ENCODE measurements around the gene ZNRF3. TPM values are rescaled to one million over a fixed set of nuclear protein-coding genes. Genes with fewer than 3 reads are reported as not detected.

Gene ZNRF3
- total and polyA plus RNA-seq, 2 donors (not counting 1 experiment from before 2014, with no cell fraction given), result 0.21 to 0.71 TPM

DNA sequence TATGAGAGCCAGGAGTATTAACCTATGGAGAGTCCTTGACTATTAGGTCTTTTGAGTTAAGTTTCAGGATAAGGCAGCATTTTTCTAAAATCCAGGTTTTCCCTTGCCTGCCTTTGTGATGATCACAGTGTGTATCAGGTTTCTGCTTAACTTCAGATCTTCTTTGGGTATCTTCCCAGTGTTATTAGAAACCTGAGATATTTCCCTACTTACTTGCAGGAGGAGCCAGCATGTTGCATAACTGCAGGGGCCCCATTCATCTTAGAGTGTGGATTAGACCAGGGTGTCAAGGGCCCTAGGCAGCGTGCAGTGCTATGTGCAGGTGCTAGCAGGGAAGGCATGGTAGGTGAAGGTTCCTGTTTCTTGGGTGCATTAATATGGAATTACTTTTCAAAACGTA lies 69.5 kb downstream of the ZNRF3 start:
- Histone ChIP-seq H3K4me2 (replicated peaks; ENCODE audit: low read depth, low read length, poor library complexity, severe bottlenecking) (no peak overlapping the region), H3K36me3 (replicated peaks in 1 of 2; ENCODE audit: control extremely low read depth in 1 of 2, control insufficient read depth in 1 of 2, extremely low read depth in 1 of 2, insufficient read depth in 2 of 2, low read length in 1 of 2) (no peaks in the 10 kb centered on the region), H3K27me3 (replicated peaks in 1 of 4; ENCODE audit: control extremely low read depth in 1 of 4, control insufficient read depth in 3 of 4, insufficient read depth in 4 of 4, low read length in 3 of 4) (peaks cover 0 to 9% (median 1%) of the 10 kb centered on the region in 4 experiments), H3K9ac (ENCODE audit: low read length) (no peak overlapping the region), H3K4me1 (ENCODE audit: control insufficient read depth in 2 of 2, insufficient read depth in 2 of 2, low read length in 2 of 2) (peaks cover 11 to 15% of the 10 kb centered on the region in 2 donors), H3K79me2 (ENCODE audit: control insufficient read depth, insufficient read depth, low read length) (no peaks in the 10 kb centered on the region), H4K20me1 (ENCODE audit: control insufficient read depth, insufficient read depth, low read length, poor library complexity, severe bottlenecking) (no peaks in the 10 kb centered on the region), H3K9me3 (ENCODE audit: control extremely low read depth in 1 of 3, control insufficient read depth in 2 of 3, insufficient read depth in 1 of 3, low read length in 2 of 3) (peaks cover 0 to 5% (median 0%) of the 10 kb centered on the region in 3 donors), H2AFZ (ENCODE audit: insufficient read depth, low read depth, low read length, poor library complexity, severe bottlenecking) (no peak overlapping the region), H3K27ac (ENCODE audit: low read length in 2 of 2) (no peak overlapping the region), H3K4me3 (ENCODE audit: control extremely low read depth in 1 of 5, extremely low read depth in 1 of 5, insufficient read depth in 1 of 5, low read depth in 2 of 5, low read length in 4 of 5) (no peak overlapping the region)
- H3K27ac Mint-ChIP-seq, result no peak overlapping the region
- H3K4me3 Mint-ChIP-seq, result no peak overlapping the region
- TF ChIP-seq EZH2 (IDR thresholded peaks at IDR 0.05; ENCODE audit: borderline replicate concordance, insufficient read depth, low read depth, low read length, poor library complexity, severe bottlenecking), result no peak
- TF ChIP-seq, protein P1, sequence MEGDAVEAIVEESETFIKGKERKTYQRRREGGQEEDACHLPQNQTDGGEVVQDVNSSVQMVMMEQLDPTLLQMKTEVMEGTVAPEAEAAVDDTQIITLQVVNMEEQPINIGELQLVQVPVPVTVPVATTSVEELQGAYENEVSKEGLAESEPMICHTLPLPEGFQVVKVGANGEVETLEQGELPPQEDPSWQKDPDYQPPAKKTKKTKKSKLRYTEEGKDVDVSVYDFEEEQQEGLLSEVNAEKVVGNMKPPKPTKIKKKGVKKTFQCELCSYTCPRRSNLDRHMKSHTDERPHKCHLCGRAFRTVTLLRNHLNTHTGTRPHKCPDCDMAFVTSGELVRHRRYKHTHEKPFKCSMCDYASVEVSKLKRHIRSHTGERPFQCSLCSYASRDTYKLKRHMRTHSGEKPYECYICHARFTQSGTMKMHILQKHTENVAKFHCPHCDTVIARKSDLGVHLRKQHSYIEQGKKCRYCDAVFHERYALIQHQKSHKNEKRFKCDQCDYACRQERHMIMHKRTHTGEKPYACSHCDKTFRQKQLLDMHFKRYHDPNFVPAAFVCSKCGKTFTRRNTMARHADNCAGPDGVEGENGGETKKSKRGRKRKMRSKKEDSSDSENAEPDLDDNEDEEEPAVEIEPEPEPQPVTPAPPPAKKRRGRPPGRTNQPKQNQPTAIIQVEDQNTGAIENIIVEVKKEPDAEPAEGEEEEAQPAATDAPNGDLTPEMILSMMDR (IDR thresholded peaks at IDR 0.05), result no peak
- peaks cover 28% of the 10 kb centered on the region for H3K27me3 Mint-ChIP-seq
- peaks cover 7% of the 10 kb centered on the region for H3K4me1 Mint-ChIP-seq
- DNase-seq, result no peak
- CTCF ChIA-PET, result no interaction called here
- POLR2A ChIA-PET, result no interaction called here
- H3K9me3 Mint-ChIP-seq (ENCODE audit: insufficient read depth), result no peaks in the 10 kb centered on the region
- ATAC-seq (ENCODE audit: low read depth), result no peak
- no CpG with 5 or more reads among the region's 2 CpGs for WGBS (ENCODE audit: insufficient coverage)
- intact Hi-C loops (cut with micrococcal nuclease), result no loop called here

DNA sequence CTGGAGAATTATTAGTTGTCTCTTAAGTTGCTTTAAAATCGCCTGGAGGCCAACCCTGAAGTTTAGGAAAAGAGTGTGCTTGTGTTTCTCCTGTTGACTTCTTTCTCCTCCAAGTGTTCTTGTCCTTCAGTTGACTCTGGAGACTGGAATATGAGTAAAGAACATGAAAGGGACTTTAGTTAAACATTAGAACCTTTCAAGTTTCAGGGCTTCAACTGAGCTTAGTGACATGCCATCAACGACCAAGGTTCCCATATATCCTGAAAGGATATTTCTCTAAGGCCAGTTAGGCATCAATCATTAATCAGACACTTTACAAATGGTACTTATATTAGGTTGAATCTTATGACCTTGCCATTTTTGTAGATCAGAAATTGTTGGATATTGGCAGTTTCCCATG lies 70.0 kb downstream of the ZNRF3 start:
- Mint-ChIP-seq H3K4me3 (no peak overlapping the region), H3K9me3 (ENCODE audit: insufficient read depth) (no peaks in the 10 kb centered on the region), H3K27ac (no peak overlapping the region), H3K27me3 (peaks cover 32% of the 10 kb centered on the region), H3K4me1 (peaks cover 7% of the 10 kb centered on the region)
- WGBS (ENCODE audit: insufficient coverage), result no CpG with 5 or more reads among the region's 2 CpGs
- Histone ChIP-seq H3K4me2 (replicated peaks; ENCODE audit: low read depth, low read length, poor library complexity, severe bottlenecking) (no peak overlapping the region), H3K9ac (ENCODE audit: low read length) (no peak overlapping the region), H3K36me3 (replicated peaks in 1 of 2; ENCODE audit: control extremely low read depth in 1 of 2, control insufficient read depth in 1 of 2, extremely low read depth in 1 of 2, insufficient read depth in 2 of 2, low read length in 1 of 2) (no peaks in the 10 kb centered on the region), H3K27me3 (replicated peaks in 1 of 4; ENCODE audit: control extremely low read depth in 1 of 4, control insufficient read depth in 3 of 4, insufficient read depth in 4 of 4, low read length in 3 of 4) (peaks cover 0 to 10% (median 3%) of the 10 kb centered on the region in 4 experiments), H3K27ac (ENCODE audit: low read length in 2 of 2) (no peak overlapping the region), H3K4me3 (ENCODE audit: control extremely low read depth in 1 of 5, extremely low read depth in 1 of 5, insufficient read depth in 1 of 5, low read depth in 2 of 5, low read length in 4 of 5) (no peak overlapping the region), H3K9me3 (ENCODE audit: control extremely low read depth in 1 of 3, control insufficient read depth in 2 of 3, insufficient read depth in 1 of 3, low read length in 2 of 3) (no peaks in the 10 kb centered on the region), H3K79me2 (ENCODE audit: control insufficient read depth, insufficient read depth, low read length) (no peaks in the 10 kb centered on the region), H3K4me1 (ENCODE audit: control insufficient read depth in 2 of 2, insufficient read depth in 2 of 2, low read length in 2 of 2) (peaks cover 11 to 15% of the 10 kb centered on the region in 2 donors), H4K20me1 (ENCODE audit: control insufficient read depth, insufficient read depth, low read length, poor library complexity, severe bottlenecking) (no peaks in the 10 kb centered on the region), H2AFZ (ENCODE audit: insufficient read depth, low read depth, low read length, poor library complexity, severe bottlenecking) (no peak overlapping the region)
- ATAC-seq (ENCODE audit: low read depth) (no peak), DNase-seq (no peak)
- intact Hi-C loops (cut with micrococcal nuclease), result no loop called here
- TF ChIP-seq, protein P1 (IDR thresholded peaks at IDR 0.05), result no peak
- no peak for TF ChIP-seq EZH2 (IDR thresholded peaks at IDR 0.05; ENCODE audit: borderline replicate concordance, insufficient read depth, low read depth, low read length, poor library complexity, severe bottlenecking)
- ChIA-PET CTCF (no interaction called here), POLR2A (no interaction called here)
